GM19467 (cell line): ENCODE results near the gene ATP6V0D1.
"Not testable (repeated sequence)": the region's sequence is repeated elsewhere in the genome, so short reads cannot be mapped to it uniquely, and the experiment has no call there.

Source experiments
- ATAC-seq: cut with Tn5 transposase; IDR thresholded peaks from one replicate; pipeline ENCODE4 v1.9.1; 2021; ENCODE audit warnings: mild to moderate bottlenecking, moderate library complexity; ENCODE audit not compliant: unreplicated experiment

The ATP6V0D1 gene

GRCh38 chr16:67504031-67505021, 23.4 kb upstream of the ATP6V0D1 start:
- ATAC-seq, result no peak

GRCh38 chr16:67499106-67499505, 18.1 kb upstream of the ATP6V0D1 start:
- ATAC-seq, result no peak

- ATAC-seq, result no peak
Observed at GRCh38 chr16:67490335-67491096, 9.6 kb upstream of the ATP6V0D1 start.

GRCh38 chr16:67489401-67490083, 8.6 kb upstream of the ATP6V0D1 start:
- no peak for ATAC-seq

GRCh38 chr16:67487561-67487960, 6.6 kb upstream of the ATP6V0D1 start:
- not testable (repeated sequence) for ATAC-seq

GRCh38 chr16:67486805-67487204, 5.8 kb upstream of the ATP6V0D1 start:
- ATAC-seq, result no peak

GRCh38 chr16:67483731-67484525, 3.0 kb upstream of the ATP6V0D1 start:
- ATAC-seq, result no peak

- no peak for ATAC-seq
Observed at GRCh38 chr16:67483150-67483549, 2.2 kb upstream of the ATP6V0D1 start, which contains the start of gene AGRP. TSS of gene AGRP (minus strand) at chr16:67483547. CDS start at chr16:67483398, 149 bp downstream.

- ATAC-seq, result no peak
Observed at GRCh38 chr16:67482233-67482924, 1.4 kb upstream of the ATP6V0D1 start.

GRCh38 chr16:67481561-67482232, 740 bp upstream of the ATP6V0D1 start:
- peak; percentile 1 for ATAC-seq

- no peak for ATAC-seq
Observed at GRCh38 chr16:67477960-67478554, 2.9 kb downstream of the ATP6V0D1 start.

- ATAC-seq, result no peak
Observed at GRCh38 chr16:67474551-67475455, 6.2 kb downstream of the ATP6V0D1 start.

GRCh38 chr16:67471758-67472384, 9.1 kb downstream of the ATP6V0D1 start:
- ATAC-seq, result no peak

- no peak for ATAC-seq
Observed at GRCh38 chr16:67470359-67470758, 10.6 kb downstream of the ATP6V0D1 start.

- no peak for ATAC-seq
Observed at GRCh38 chr16:67468731-67469130, 12.2 kb downstream of the ATP6V0D1 start.

GRCh38 chr16:67466581-67466980, 14.4 kb downstream of the ATP6V0D1 start:
- no peak for ATAC-seq

- no peak for ATAC-seq
Observed at GRCh38 chr16:67464565-67464964, 16.4 kb downstream of the ATP6V0D1 start.
